ENCODE data around the gene PERM1. TPM values are rescaled to one million over a fixed set of nuclear protein-coding genes. Genes with fewer than 3 reads are reported as not detected.

Gene PERM1
- total and polyA plus RNA-seq, 4 donors = under 0.01 to 0.06 TPM; not detected in 2

- TF ChIP-seq RXRA (IDR thresholded peaks at IDR 0.05) (peak; percentile 5 to 18), JUND (IDR thresholded peaks at IDR 0.05) (peak in 1 of 2 donors; percentile 62), NR2F2 (IDR thresholded peaks at IDR 0.05) (no peak)
- peak overlapping the region in 2 of 3 donors; percentile 31 to 66 for H3K4me3 ChIP-seq (ENCODE audit: low read depth in 1 of 3, low read length in 3 of 3)
- 2% methylated on average over 75 of the region's 75 CpGs for WGBS
- H3K4me1 ChIP-seq (ENCODE audit: control insufficient read depth in 4 of 4, insufficient read depth in 4 of 4, low read length in 3 of 4) = peaks cover 5 to 47% (median 34%) of the 10 kb centered on the region in 4 donors
- no peak for DNase-seq (ENCODE audit: low spot score)
- peaks cover 0 to 11% (median 1%) of the 10 kb centered on the region in 4 donors for H3K27me3 ChIP-seq (ENCODE audit: control insufficient read depth in 4 of 4, insufficient read depth in 4 of 4, low read length in 3 of 4)
- no peaks in the 10 kb centered on the region for H3K36me3 ChIP-seq (ENCODE audit: control insufficient read depth in 4 of 4, insufficient read depth in 3 of 4, low read depth in 1 of 4, low read length in 3 of 4)
- H3K27ac ChIP-seq (ENCODE audit: low read depth in 1 of 2, low read length in 2 of 2) = peak overlapping the region; percentile 83 to 84
- peak overlapping the region in 1 of 2 donors; percentile 15 for H3K9ac ChIP-seq (ENCODE audit: low read depth in 1 of 2, low read length in 2 of 2)
- no peaks in the 10 kb centered on the region for H3K9me3 ChIP-seq (ENCODE audit: control insufficient read depth in 4 of 4, low read length in 3 of 4)
Observed at GRCh38 chr1:1000357-1001056, 18.6 kb upstream of the PERM1 start.

- H3K4me1 ChIP-seq (ENCODE audit: control insufficient read depth in 4 of 4, insufficient read depth in 4 of 4, low read length in 3 of 4) = peaks cover under 1 to 41% (median 27%) of the 10 kb centered on the region in 4 donors
- TF ChIP-seq HNF4G (IDR thresholded peaks at IDR 0.05) = no peak
- TF ChIP-seq SP1 (IDR thresholded peaks at IDR 0.05) = peak; percentile 20
- TF ChIP-seq, protein P1, sequence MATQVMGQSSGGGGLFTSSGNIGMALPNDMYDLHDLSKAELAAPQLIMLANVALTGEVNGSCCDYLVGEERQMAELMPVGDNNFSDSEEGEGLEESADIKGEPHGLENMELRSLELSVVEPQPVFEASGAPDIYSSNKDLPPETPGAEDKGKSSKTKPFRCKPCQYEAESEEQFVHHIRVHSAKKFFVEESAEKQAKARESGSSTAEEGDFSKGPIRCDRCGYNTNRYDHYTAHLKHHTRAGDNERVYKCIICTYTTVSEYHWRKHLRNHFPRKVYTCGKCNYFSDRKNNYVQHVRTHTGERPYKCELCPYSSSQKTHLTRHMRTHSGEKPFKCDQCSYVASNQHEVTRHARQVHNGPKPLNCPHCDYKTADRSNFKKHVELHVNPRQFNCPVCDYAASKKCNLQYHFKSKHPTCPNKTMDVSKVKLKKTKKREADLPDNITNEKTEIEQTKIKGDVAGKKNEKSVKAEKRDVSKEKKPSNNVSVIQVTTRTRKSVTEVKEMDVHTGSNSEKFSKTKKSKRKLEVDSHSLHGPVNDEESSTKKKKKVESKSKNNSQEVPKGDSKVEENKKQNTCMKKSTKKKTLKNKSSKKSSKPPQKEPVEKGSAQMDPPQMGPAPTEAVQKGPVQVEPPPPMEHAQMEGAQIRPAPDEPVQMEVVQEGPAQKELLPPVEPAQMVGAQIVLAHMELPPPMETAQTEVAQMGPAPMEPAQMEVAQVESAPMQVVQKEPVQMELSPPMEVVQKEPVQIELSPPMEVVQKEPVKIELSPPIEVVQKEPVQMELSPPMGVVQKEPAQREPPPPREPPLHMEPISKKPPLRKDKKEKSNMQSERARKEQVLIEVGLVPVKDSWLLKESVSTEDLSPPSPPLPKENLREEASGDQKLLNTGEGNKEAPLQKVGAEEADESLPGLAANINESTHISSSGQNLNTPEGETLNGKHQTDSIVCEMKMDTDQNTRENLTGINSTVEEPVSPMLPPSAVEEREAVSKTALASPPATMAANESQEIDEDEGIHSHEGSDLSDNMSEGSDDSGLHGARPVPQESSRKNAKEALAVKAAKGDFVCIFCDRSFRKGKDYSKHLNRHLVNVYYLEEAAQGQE (IDR thresholded peaks at IDR 0.05) = no peak
- no peak for TF ChIP-seq RAD21 (IDR thresholded peaks at IDR 0.05)
- TF ChIP-seq, protein P2, sequence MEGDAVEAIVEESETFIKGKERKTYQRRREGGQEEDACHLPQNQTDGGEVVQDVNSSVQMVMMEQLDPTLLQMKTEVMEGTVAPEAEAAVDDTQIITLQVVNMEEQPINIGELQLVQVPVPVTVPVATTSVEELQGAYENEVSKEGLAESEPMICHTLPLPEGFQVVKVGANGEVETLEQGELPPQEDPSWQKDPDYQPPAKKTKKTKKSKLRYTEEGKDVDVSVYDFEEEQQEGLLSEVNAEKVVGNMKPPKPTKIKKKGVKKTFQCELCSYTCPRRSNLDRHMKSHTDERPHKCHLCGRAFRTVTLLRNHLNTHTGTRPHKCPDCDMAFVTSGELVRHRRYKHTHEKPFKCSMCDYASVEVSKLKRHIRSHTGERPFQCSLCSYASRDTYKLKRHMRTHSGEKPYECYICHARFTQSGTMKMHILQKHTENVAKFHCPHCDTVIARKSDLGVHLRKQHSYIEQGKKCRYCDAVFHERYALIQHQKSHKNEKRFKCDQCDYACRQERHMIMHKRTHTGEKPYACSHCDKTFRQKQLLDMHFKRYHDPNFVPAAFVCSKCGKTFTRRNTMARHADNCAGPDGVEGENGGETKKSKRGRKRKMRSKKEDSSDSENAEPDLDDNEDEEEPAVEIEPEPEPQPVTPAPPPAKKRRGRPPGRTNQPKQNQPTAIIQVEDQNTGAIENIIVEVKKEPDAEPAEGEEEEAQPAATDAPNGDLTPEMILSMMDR (IDR thresholded peaks at IDR 0.05; ENCODE audit: low read depth, low read length, missing input control) = no peak
- H3K27ac ChIP-seq (ENCODE audit: low read depth in 1 of 2, low read length in 2 of 2) = peak within 1 kb of the TSS; percentile 83 to 84
- peak within 1 kb of the TSS in 2 of 3 donors; percentile 31 to 66 for H3K4me3 ChIP-seq (ENCODE audit: low read depth in 1 of 3, low read length in 3 of 3)
- peaks cover 0 to 11% (median 1%) of the 10 kb centered on the region in 4 donors for H3K27me3 ChIP-seq (ENCODE audit: control insufficient read depth in 4 of 4, insufficient read depth in 4 of 4, low read length in 3 of 4)
- H3K36me3 ChIP-seq (ENCODE audit: control insufficient read depth in 4 of 4, insufficient read depth in 3 of 4, low read depth in 1 of 4, low read length in 3 of 4) = peaks cover 0 to 1% (median 0%) of the 10 kb centered on the region in 4 donors
- DNase-seq (ENCODE audit: low spot score) = peak; percentile 54
- no peaks in the 10 kb centered on the region for H3K9me3 ChIP-seq (ENCODE audit: control insufficient read depth in 4 of 4, low read length in 3 of 4)
- 1% methylated on average over 95 of the region's 95 CpGs for WGBS
- peak within 1 kb of the TSS in 1 of 2 donors; percentile 15 for H3K9ac ChIP-seq (ENCODE audit: low read depth in 1 of 2, low read length in 2 of 2)
Observed at GRCh38 chr1:999725-1000356, 17.9 kb upstream of the PERM1 start, which contains the start of gene HES4. Gene HES4, minus strand, starts transcription at chr1:1000097. Its CDS starts 124 bp downstream, at chr1:999973.

Data from liver (tissue), 9 donors.